RWPE2 (cell line): ENCODE results near the gene MAP2.

Experiments
- ATAC-seq: fragments of 200-7000 bp; cut with Tn5 transposase; 3 replicates; pipeline ENCODE4 v1.9.1; 2021; ENCODE audit warnings: low read depth
- DNase-seq: peaks from one replicate; pipeline ENCODE4 v3.0.0-alpha.2; 2020; ENCODE audit warnings: low spot score
- H3K27ac ChIP-seq: fragments of 450-650 bp; 2 replicates; pipeline ENCODE4 v1.5.1; 2017; ENCODE audit warnings: mild to moderate bottlenecking; ENCODE audit not compliant: poor library complexity, severe bottlenecking
- H3K27me3 ChIP-seq: fragments of 250-450 bp; sonication (Bioruptor Pico); 2 replicates; pipeline ENCODE4 v1.5.1; 2021; ENCODE audit warnings: mild to moderate bottlenecking, moderate library complexity; ENCODE audit not compliant: insufficient read depth, poor library complexity, severe bottlenecking
- H3K36me3 ChIP-seq: fragments of 250-450 bp; sonication (Bioruptor Pico); 2 replicates; pipeline ENCODE4 v1.5.1; 2020; ENCODE audit warnings: low read depth, mild to moderate bottlenecking, moderate library complexity
- H3K4me1 ChIP-seq: fragments of 250-450 bp; sonication (Bioruptor Pico); 2 replicates; pipeline ENCODE4 v1.5.1; 2021; ENCODE audit warnings: mild to moderate bottlenecking, moderate library complexity; ENCODE audit not compliant: insufficient read depth, poor library complexity, severe bottlenecking
- H3K4me3 ChIP-seq: fragments of 250-450 bp; sonication (Bioruptor Pico); 2 replicates; pipeline ENCODE4 v1.5.1; 2021; ENCODE audit warnings: mild to moderate bottlenecking, moderate library complexity; ENCODE audit not compliant: severe bottlenecking
- H3K9me3 ChIP-seq: fragments of 250-450 bp; sonication (Bioruptor Pico); 2 replicates; pipeline ENCODE4 v1.5.1; 2021; ENCODE audit warnings: mild to moderate bottlenecking, moderate library complexity; ENCODE audit not compliant: severe bottlenecking
- CTCF ChIP-seq: fragments of 450-650 bp; IDR thresholded peaks from one replicate; pipeline ENCODE4 v1.5.1; 2017; ENCODE audit warnings: mild to moderate bottlenecking, moderate library complexity; ENCODE audit not compliant: poor library complexity, severe bottlenecking

Gene MAP2

GRCh38 chr2:209579230-209579749 is 155.4 kb downstream of the MAP2 start:
- DNase-seq (no peak), ATAC-seq (no peak)
- no peaks in the 10 kb centered on the region for H3K4me1 ChIP-seq
- no peak overlapping the region for H3K27ac ChIP-seq
- no peaks in the 10 kb centered on the region for H3K27me3 ChIP-seq
- H3K9me3 ChIP-seq = no peaks in the 10 kb centered on the region
- no peaks in the 10 kb centered on the region for H3K36me3 ChIP-seq
- H3K4me3 ChIP-seq = no peak overlapping the region
- no peak for TF ChIP-seq CTCF

GRCh38 chr2:209581040-209581439 is 157.2 kb downstream of the MAP2 start:
- Histone ChIP-seq H3K4me1 (no peaks in the 10 kb centered on the region), H3K36me3 (no peaks in the 10 kb centered on the region), H3K27me3 (no peaks in the 10 kb centered on the region), H3K9me3 (no peaks in the 10 kb centered on the region), H3K4me3 (no peak overlapping the region), H3K27ac (no peak overlapping the region)
- ATAC-seq (no peak), DNase-seq (no peak)
- no peak for TF ChIP-seq CTCF

GRCh38 chr2:209582281-209582680 is 158.4 kb downstream of the MAP2 start:
- no peak for DNase-seq
- no peak overlapping the region for H3K27ac ChIP-seq
- ATAC-seq = no peak

GRCh38 chr2:209584472-209584871 is 160.6 kb downstream of the MAP2 start:
- no peak for ATAC-seq
- Histone ChIP-seq H3K27me3 (no peaks in the 10 kb centered on the region), H3K4me1 (no peaks in the 10 kb centered on the region), H3K9me3 (no peaks in the 10 kb centered on the region), H3K4me3 (no peak overlapping the region), H3K27ac (no peak overlapping the region), H3K36me3 (no peaks in the 10 kb centered on the region)
- no peak for TF ChIP-seq CTCF
- no peak for DNase-seq

More at GRCh38 chr2:209582281-209582680, 158.4 kb downstream of the MAP2 start:
- Histone ChIP-seq H3K36me3 (no peaks in the 10 kb centered on the region), H3K9me3 (no peaks in the 10 kb centered on the region), H3K27me3 (no peaks in the 10 kb centered on the region), H3K4me3 (no peak overlapping the region), H3K4me1 (no peaks in the 10 kb centered on the region)
- no peak for TF ChIP-seq CTCF

GRCh38 chr2:209584915-209585314 is 161.1 kb downstream of the MAP2 start:
- no peak overlapping the region for H3K4me3 ChIP-seq
- ATAC-seq = no peak
- H3K9me3 ChIP-seq = no peaks in the 10 kb centered on the region
- TF ChIP-seq CTCF = no peak
- DNase-seq = no peak
- H3K36me3 ChIP-seq = no peaks in the 10 kb centered on the region
- H3K27ac ChIP-seq = no peak overlapping the region
- H3K4me1 ChIP-seq = no peaks in the 10 kb centered on the region
- no peaks in the 10 kb centered on the region for H3K27me3 ChIP-seq
